Kidney (tissue), 14 donors: ENCODE measurements around the gene BCAP29. TPM values are rescaled to one million over a fixed set of nuclear protein-coding genes. Genes with fewer than 3 reads are reported as not detected.

Experiments used
- DNase-seq, 5 donors: peaks; one replicate each; pipeline ENCODE4 v3.0.0-alpha.2; 2013 to 2020
- FAIRE-seq: peaks from 2 replicates; lab custom pipeline; 2012; peaks lifted over from hg19 to GRCh38; lab: Jason Lieb, UNC
- H3K27ac ChIP-seq, 2 donors: one replicate each; pipeline ENCODE4 v1.7.0; 2013; ENCODE audit warnings: low read depth in 2 of 2, low read length in 2 of 2, inconsistent platforms in 1 of 2
- H3K27me3 ChIP-seq: one replicate; pipeline ENCODE4 v1.7.1; 2013; ENCODE audit warnings: low read length, inconsistent platforms; ENCODE audit not compliant: control insufficient read depth, insufficient read depth
- H3K36me3 ChIP-seq, 3 donors: one replicate each; pipeline versions ENCODE4 v1.7.0 to v1.7.1; 2013; ENCODE audit warnings: low read length in 3 of 3, control low read depth in 1 of 3, inconsistent platforms in 1 of 3; ENCODE audit not compliant: insufficient read depth in 3 of 3, control insufficient read depth in 2 of 3
- H3K4me1 ChIP-seq, 3 donors: one replicate each; pipeline versions ENCODE4 v1.7.0 to v1.7.1; 2013; ENCODE audit warnings: low read length in 3 of 3, inconsistent platforms in 1 of 3, low read depth in 1 of 3; ENCODE audit not compliant: control insufficient read depth in 2 of 3, insufficient read depth in 2 of 3
- H3K4me3 ChIP-seq, 3 donors: one replicate each; pipeline versions ENCODE4 v1.7.0 to v1.8.1; 2013; ENCODE audit warnings: low read length in 3 of 3, control low read depth in 1 of 3, inconsistent platforms in 1 of 3
- H3K9ac ChIP-seq, 3 donors: one replicate each; pipeline versions ENCODE4 v1.7.0 to v1.7.1; 2013; ENCODE audit warnings: low read length in 3 of 3, control low read depth in 1 of 3, inconsistent platforms in 1 of 3
- H3K9me3 ChIP-seq, 3 donors: one replicate each; pipeline versions ENCODE4 v1.7.0 to v1.7.1; 2013; ENCODE audit warnings: low read length in 3 of 3, control low read depth in 1 of 3, inconsistent platforms in 1 of 3; ENCODE audit not compliant: control insufficient read depth in 2 of 3, insufficient read depth in 1 of 3
- CTCF ChIP-seq: IDR thresholded peaks from 3 replicates; pipeline ENCODE4 v1.5.1; 2012; ENCODE audit warnings: mild to moderate bottlenecking, moderate library complexity, borderline replicate concordance; ENCODE audit not compliant: insufficient read depth; ENCODE audit errors: extremely low read depth
- intact Hi-C: fragments of 100-400 bp; cut with DNase I; formaldehyde crosslinking; loops from one replicate; pipeline ENCODE4 v1.11.1; 2022
- polyA plus RNA-seq: library from polyadenylated mRNA; stranded (reverse); fragments of 350-450 nt; fragmentation: Illumina TruSeq; extraction: RNeasy Lipid Tissue Mini Kit (QIAGEN cat#74804); gene quantifications from one replicate; pipeline ENCODE4 v1.2.3, GENCODE V29; 2014; ENCODE audit warnings: low read depth, low replicate concordance; ENCODE audit not compliant: insufficient read depth
- total RNA-seq: library from RNA; stranded (reverse); fragmentation: NEBNext Ultra II Directional; extraction: Animal tissue kit (Norgen Biotek cat#: 25700); gene quantifications from one replicate; pipeline ENCODE4 v1.2.1, GENCODE V29; 2021
- donor health status: control.
- donor health status: control.
- donor health status: control.
- donor health status: control.
- donor health status: control.
- donor health status: DM: yes; HTN: yes; CAD: no.
- donor health status: Normal renal cell carcinoma (clear cell type).

The BCAP29 gene
- total and polyA plus RNA-seq, 2 donors from 2014 or later: 31.2 to 50.2 TPM

- FAIRE-seq: no peak
- intact Hi-C loops: no loop called here
These were observed 26.3 kb downstream of the BCAP29 start for GRCh38 chr7:107606303-107606702.

GRCh38 chr7:107609811-107610261, 29.8 kb downstream of the BCAP29 start:
- H3K36me3 ChIP-seq: peaks cover 0 to 3% (median 0%) of the 10 kb centered on the region in 3 donors
- DNase-seq: peak in 2 of 5 donors; percentile 33 to 41
- intact Hi-C loops: no loop called here
- H3K27me3 ChIP-seq: no peaks in the 10 kb centered on the region
- no peaks in the 10 kb centered on the region for H3K9me3 ChIP-seq
- no peak for FAIRE-seq
- H3K27ac ChIP-seq: no peak overlapping the region
- H3K4me1 ChIP-seq: no peaks in the 10 kb centered on the region
- no peak overlapping the region for H3K9ac ChIP-seq
- H3K4me3 ChIP-seq: no peak overlapping the region
- TF ChIP-seq CTCF: no peak

More at GRCh38 chr7:107606303-107606702, 26.3 kb downstream of the BCAP29 start:
- H3K4me3 ChIP-seq: no peak overlapping the region
- H3K27ac ChIP-seq: no peak overlapping the region
- no peak overlapping the region for H3K9ac ChIP-seq
- H3K9me3 ChIP-seq: no peaks in the 10 kb centered on the region
- H3K36me3 ChIP-seq: peaks cover 0 to 3% (median 0%) of the 10 kb centered on the region in 3 donors
- no peaks in the 10 kb centered on the region for H3K4me1 ChIP-seq
- no peak for DNase-seq
- H3K27me3 ChIP-seq: no peaks in the 10 kb centered on the region
- no peak for TF ChIP-seq CTCF

GRCh38 chr7:107610323-107610722, 30.3 kb downstream of the BCAP29 start:
- FAIRE-seq: no peak
- Histone ChIP-seq H3K36me3 (peaks cover 0 to 3% (median 0%) of the 10 kb centered on the region in 3 donors), H3K27ac (no peak overlapping the region), H3K27me3 (no peaks in the 10 kb centered on the region), H3K4me1 (no peaks in the 10 kb centered on the region), H3K9ac (no peak overlapping the region), H3K9me3 (no peaks in the 10 kb centered on the region), H3K4me3 (no peak overlapping the region)
- intact Hi-C loops: no loop called here
- DNase-seq: peak in 2 of 5 donors; percentile 3 to 22
- no peak for TF ChIP-seq CTCF

GRCh38 chr7:107613439-107613838, 33.4 kb downstream of the BCAP29 start:
- no peak for FAIRE-seq
- Histone ChIP-seq H3K27me3 (no peaks in the 10 kb centered on the region), H3K27ac (no peak overlapping the region), H3K9me3 (no peaks in the 10 kb centered on the region), H3K9ac (no peak overlapping the region), H3K4me3 (no peak overlapping the region), H3K4me1 (no peaks in the 10 kb centered on the region), H3K36me3 (peaks cover 0 to 3% (median 0%) of the 10 kb centered on the region in 3 donors)
- no peak for TF ChIP-seq CTCF
- DNase-seq: no peak
- intact Hi-C loops: no loop called here
